ENCODE data around the gene TCP11L2. TPM values are rescaled to one million over a fixed set of nuclear protein-coding genes. Genes with fewer than 3 reads are reported as not detected.

Gene TCP11L2
- total and polyA plus RNA-seq, 12 donors, result 4.9 to 168 (median 119) TPM

DNA sequence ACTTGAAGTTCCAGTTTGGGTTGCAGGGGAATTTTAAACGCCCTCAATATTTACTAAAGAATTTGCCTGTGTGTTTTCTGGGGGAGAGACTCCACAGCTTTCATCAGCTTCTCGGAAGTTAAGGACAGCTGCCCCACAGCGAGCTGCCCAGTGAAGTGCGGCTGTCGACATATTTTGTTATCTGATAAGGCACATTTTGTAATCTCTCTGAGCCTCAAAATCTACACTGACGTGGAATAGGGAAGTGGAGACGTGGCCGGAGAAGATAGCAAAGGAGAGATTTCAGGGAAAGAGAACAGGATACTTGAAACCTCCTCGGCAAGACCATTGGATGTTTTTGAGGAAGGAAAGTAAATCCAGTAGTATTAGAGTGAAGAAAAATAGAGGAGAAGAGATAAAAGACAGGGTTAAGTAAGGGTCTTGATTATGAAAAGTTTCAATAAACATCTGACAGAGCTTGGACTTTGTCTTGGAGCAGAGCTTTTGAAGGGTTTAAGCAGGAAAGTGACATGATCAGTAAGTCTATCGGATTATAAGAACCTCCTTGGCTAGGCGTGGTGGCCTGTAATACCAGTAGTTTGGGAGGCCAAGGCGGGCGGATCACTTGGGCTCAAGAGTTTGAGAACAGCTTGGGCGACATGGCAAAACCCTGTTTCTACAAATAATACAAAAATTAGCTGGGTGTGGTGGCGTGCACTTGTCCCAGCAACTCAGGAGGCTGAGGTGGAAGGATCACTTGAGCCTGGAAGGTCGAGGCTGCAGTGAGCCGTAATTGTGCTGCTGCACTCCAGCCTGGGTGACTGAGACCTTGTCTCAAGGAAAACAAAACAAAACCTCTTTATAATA lies 56.1 kb downstream of the TCP11L2 start:
- DNase-seq (peak in 1 of 2 donors; percentile 26), ATAC-seq (peak; percentile 3 to 43 (median 19))
- intact Hi-C loops (cut with DNase I), result loop anchor here in 2 of 10 donors (5.0 to 10.0 kb wide), 2 partner anchors 54 to 131 kb away; partner anchors contain the start of gene TCP11L2 (in 1 of the 2)
- TF ChIP-seq, protein P1, sequence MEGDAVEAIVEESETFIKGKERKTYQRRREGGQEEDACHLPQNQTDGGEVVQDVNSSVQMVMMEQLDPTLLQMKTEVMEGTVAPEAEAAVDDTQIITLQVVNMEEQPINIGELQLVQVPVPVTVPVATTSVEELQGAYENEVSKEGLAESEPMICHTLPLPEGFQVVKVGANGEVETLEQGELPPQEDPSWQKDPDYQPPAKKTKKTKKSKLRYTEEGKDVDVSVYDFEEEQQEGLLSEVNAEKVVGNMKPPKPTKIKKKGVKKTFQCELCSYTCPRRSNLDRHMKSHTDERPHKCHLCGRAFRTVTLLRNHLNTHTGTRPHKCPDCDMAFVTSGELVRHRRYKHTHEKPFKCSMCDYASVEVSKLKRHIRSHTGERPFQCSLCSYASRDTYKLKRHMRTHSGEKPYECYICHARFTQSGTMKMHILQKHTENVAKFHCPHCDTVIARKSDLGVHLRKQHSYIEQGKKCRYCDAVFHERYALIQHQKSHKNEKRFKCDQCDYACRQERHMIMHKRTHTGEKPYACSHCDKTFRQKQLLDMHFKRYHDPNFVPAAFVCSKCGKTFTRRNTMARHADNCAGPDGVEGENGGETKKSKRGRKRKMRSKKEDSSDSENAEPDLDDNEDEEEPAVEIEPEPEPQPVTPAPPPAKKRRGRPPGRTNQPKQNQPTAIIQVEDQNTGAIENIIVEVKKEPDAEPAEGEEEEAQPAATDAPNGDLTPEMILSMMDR (IDR thresholded peaks at IDR 0.05), result no peak
- H3K27me3 ChIP-seq, result no peaks in the 10 kb centered on the region
- 33 to 36% methylated on average over 17 of the region's 17 CpGs for WGBS, 2 donors
- H3K4me1 ChIP-seq, result peaks cover 3 to 27% (median 20%) of the 10 kb centered on the region in 9 donors
- H3K27ac ChIP-seq, result peak overlapping the region; percentile 89 to 96 (median 94)
- peak overlapping the region; percentile 54 to 90 (median 70) for H3K4me3 ChIP-seq
- no peaks in the 10 kb centered on the region for H3K9me3 ChIP-seq
- H3K36me3 ChIP-seq, result peaks cover 0 to 2% (median 0%) of the 10 kb centered on the region in 9 donors

DNA sequence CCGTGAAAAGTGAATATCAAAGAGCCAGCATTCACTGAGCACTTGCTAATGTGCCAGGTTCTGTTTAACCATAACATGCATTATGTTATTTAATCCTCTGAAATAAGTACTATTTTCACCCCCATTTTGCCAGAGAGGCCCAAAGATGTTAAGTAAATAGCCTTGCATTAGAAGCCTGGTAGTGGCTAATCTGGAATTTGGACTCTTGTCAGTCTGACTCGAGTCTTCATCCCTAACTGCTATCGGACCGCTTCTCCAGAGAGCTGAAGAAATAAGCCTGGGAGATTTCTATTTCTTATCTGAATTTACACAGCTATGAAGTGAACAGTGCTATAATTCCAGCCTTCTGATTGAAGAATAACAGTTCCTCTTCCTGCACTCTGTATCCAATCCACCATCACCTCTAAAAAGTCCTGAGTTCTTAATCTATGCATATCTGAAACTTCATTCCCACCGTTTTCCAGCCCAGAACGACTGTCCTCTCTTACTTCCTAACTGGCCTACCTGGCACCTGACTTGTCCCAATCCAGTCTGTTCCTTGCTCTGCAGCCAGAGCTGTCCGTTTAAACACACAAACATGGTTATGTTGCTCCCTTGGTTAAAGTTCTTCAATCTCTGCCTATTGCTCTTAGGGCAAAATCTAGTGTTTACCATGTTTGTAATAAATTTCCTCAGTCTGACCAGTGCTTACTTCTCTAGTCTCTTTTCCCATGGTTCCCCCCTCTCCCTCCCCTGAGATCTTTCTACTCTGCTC lies 57.3 kb downstream of the TCP11L2 start:
- Histone ChIP-seq H3K9me3 (no peaks in the 10 kb centered on the region), H3K27me3 (no peaks in the 10 kb centered on the region), H3K27ac (no peak overlapping the region), H3K4me3 (no peak overlapping the region), H3K4me1 (peaks cover 3 to 27% (median 20%) of the 10 kb centered on the region in 9 donors), H3K36me3 (peaks cover 0 to 14% (median 0%) of the 10 kb centered on the region in 9 donors)
- no peak for DNase-seq
- intact Hi-C loops (cut with DNase I), result loop anchor here in 2 of 10 donors (5.0 to 10.0 kb wide), 2 partner anchors 55 to 133 kb away; partner anchors contain the start of gene TCP11L2 (in 1 of the 2)
- TF ChIP-seq, protein P1 (IDR thresholded peaks at IDR 0.05), result no peak
- ATAC-seq, result no peak
- WGBS, 2 donors, result 65 to 73% methylated on average over 7 of the region's 7 CpGs

DNA sequence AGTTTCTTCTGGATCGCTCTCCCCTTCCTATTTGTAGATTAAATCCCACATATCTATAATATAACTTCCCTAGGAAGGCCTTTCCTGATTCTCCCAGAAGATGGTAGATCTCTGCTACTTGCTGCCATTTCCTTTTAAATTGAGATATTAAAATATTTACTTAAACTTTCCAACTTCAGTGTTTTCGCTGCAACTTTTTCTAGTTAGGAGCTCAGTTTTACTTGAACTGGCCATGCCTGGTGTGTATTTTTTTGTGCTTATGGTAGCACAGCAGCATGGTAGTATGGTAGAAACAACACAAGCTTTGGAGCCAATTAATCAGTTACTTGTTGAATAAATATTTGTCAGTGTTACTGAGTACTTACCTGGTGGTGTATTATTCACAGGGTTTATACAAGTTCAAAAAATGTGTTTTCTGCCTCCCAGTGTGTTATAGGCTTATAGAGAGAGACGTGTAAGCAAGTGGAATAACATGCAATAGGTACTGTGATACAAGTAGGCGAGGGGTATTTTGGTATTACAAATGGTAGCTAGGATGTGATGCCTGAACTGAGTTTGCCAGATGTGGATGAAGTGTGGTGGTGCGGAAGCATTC lies 58.0 kb downstream of the TCP11L2 start:
- H3K36me3 ChIP-seq, result peaks cover 0 to 21% (median 0%) of the 10 kb centered on the region in 9 donors
- DNase-seq (no peak), ATAC-seq (no peak)
- 91 to 96% methylated on average over 5 of the region's 5 CpGs for WGBS, 2 donors
- H3K27ac ChIP-seq, result no peak overlapping the region
- TF ChIP-seq, protein P1 (IDR thresholded peaks at IDR 0.05), result no peak
- H3K9me3 ChIP-seq, result no peaks in the 10 kb centered on the region
- H3K27me3 ChIP-seq, result no peaks in the 10 kb centered on the region
- peaks cover 3 to 27% (median 20%) of the 10 kb centered on the region in 9 donors for H3K4me1 ChIP-seq
- intact Hi-C loops (cut with DNase I), result no loop called here
- no peak overlapping the region for H3K4me3 ChIP-seq

DNA sequence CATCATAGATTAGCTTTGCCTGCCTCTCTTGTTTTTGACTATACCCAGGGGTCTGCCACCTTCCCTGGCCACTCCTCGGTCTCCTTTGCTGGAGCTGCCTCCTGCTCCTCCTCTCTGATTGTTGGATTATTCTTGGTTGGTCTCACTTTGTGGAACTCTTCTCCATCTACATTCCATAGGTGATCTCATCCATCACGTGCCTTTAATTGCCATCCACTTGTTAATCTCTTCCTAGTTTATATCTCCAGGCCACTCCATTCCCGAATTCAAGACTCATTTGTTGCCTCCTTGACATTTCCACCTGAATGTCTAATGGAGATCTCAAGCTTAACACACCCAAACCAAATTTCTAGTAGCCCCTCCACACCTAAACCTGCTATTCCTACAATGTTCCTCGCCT lies 60.4 kb downstream of the TCP11L2 start:
- intact Hi-C loops (cut with DNase I), result no loop called here
- H3K4me3 ChIP-seq, result no peak overlapping the region
- no peak overlapping the region for H3K27ac ChIP-seq
- peaks cover 0 to 39% (median 0%) of the 10 kb centered on the region in 9 donors for H3K36me3 ChIP-seq
- 73 to 86% methylated on average over 4 of the region's 4 CpGs for WGBS, 2 donors
- TF ChIP-seq, protein P1 (IDR thresholded peaks at IDR 0.05), result no peak
- H3K4me1 ChIP-seq, result peaks cover 0 to 19% (median 12%) of the 10 kb centered on the region in 9 donors
- H3K9me3 ChIP-seq, result no peaks in the 10 kb centered on the region
- ATAC-seq, result no peak
- no peaks in the 10 kb centered on the region for H3K27me3 ChIP-seq
- DNase-seq, result no peak

Data from heart right ventricle (tissue), 16 donors.